Astrocyte of the spinal cord (primary cell): ENCODE results near the gene CASQ1.

ENCODE experiments used
- DNase-seq: peaks from one replicate; pipeline ENCODE4 v3.0.0; 2011; ENCODE audit warnings: low read depth, low spot score
- H3K4me3 ChIP-seq: 2 replicates; pipeline ENCODE4 v1.5.1; 2011; ENCODE audit warnings: low read depth, mild to moderate bottlenecking, low read length, moderate library complexity
- in situ Hi-C: cut with HindIII; loops from 2 replicates; pipeline ENCODE4 v1.10.0; 2017; ENCODE audit warnings: low sequenced_read_pairs
- TF ChIP-seq, protein P1 (sequence below): IDR thresholded peaks from 2 replicates; pipeline ENCODE4 v1.5.1; 2012; ENCODE audit warnings: low read depth, mild to moderate bottlenecking, low read length, inconsistent platforms

CASQ1 gene

DNA sequence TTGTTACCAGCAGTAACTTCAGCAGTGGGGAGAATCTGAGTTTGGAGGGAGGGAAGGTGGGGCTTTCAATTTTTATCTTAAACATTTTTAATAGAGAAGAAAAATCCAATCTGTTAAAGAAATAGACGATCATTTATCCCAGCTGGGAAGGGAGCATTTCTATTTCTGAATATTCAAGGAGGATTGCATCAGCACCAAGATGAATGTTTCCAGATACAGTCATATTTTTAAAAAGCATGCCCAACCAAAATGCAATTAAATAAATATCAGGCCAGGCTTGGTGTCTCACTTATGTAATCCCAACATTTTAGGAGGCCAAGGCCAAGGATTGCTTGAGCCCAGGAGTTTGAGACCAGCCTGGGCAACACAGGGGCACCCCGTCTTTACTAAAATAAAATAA is 40.7 kb upstream of the CASQ1 start:
- no peak overlapping the region for H3K4me3 ChIP-seq
- in situ Hi-C loops = no loop called here
- TF ChIP-seq, protein P1, sequence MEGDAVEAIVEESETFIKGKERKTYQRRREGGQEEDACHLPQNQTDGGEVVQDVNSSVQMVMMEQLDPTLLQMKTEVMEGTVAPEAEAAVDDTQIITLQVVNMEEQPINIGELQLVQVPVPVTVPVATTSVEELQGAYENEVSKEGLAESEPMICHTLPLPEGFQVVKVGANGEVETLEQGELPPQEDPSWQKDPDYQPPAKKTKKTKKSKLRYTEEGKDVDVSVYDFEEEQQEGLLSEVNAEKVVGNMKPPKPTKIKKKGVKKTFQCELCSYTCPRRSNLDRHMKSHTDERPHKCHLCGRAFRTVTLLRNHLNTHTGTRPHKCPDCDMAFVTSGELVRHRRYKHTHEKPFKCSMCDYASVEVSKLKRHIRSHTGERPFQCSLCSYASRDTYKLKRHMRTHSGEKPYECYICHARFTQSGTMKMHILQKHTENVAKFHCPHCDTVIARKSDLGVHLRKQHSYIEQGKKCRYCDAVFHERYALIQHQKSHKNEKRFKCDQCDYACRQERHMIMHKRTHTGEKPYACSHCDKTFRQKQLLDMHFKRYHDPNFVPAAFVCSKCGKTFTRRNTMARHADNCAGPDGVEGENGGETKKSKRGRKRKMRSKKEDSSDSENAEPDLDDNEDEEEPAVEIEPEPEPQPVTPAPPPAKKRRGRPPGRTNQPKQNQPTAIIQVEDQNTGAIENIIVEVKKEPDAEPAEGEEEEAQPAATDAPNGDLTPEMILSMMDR = no peak
- no peak for DNase-seq

DNA sequence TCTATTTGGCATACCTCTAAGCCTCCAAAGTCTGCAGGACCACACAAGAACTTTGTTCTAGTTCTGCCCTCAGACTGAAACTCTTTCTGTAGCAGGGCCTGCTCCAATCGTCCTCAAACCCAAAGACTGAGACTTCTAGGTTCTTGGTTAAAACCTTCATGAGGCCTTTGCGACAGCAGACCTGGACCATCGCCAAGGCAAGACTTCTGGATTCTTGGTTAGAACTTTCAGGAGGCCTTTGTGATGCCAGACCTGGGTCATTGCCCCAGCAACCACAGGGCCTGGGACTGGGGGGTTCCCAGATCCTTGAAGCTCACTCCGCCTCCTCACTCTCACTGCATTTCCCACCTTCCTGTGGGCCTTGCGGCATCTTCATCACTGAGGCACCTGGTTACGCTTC is 39.1 kb upstream of the CASQ1 start, which contains the start of gene ATP1A4:
ATP1A4 (plus strand) TSS at position 301 of the 400 bp plus-strand sequence. CDS start 438 bp downstream, outside the sequence.
- TF ChIP-seq, protein P1 = no peak
- in situ Hi-C loops = no loop called here
- DNase-seq = no peak
- H3K4me3 ChIP-seq = no peak within 1 kb of the TSS

DNA sequence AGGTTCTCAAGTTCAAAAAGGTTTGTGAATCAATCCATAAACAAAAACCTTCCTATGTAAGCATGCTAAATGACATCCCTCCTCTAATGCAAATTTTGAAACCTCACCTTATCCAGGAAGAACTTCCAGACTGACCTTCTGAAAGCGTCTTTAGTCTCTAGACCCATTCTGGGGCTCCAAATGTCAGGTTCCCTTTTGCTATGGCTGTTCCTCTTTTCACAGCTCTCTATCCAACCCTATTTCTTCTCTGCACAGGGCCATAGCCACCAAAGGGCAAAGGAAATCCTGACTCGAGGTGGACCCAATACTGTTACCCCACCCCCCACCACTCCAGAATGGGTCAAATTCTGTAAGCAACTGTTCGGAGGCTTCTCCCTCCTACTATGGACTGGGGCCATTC is 35.6 kb upstream of the CASQ1 start:
- H3K4me3 ChIP-seq = no peak overlapping the region
- no peak for DNase-seq
- TF ChIP-seq, protein P1 = no peak
- in situ Hi-C loops = no loop called here

GRCh38 chr1:160156361-160156760 is 34.0 kb upstream of the CASQ1 start:
- in situ Hi-C loops = no loop called here
- no peak for DNase-seq
- H3K4me3 ChIP-seq = no peak overlapping the region
- TF ChIP-seq, protein P1 = no peak

DNA sequence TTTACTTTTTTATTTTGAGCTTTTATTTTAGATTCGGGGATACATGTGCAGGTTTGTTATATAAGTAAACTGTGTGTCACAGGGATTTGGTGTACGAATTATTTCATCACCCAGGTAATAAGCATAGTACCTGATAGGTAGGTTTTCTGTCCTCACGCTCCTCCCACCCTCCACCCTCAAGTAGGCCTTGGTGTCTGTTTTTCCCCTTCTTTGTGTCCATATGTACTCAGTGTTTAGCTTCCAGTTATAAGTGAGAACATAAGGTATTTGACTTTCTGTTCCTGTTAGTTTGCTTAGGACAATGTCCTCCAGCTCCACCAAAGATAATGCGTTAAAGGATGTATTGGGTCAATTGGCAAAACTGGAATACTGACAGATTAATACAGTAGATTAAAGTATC is 33.2 kb upstream of the CASQ1 start:
- TF ChIP-seq, protein P1 = no peak
- in situ Hi-C loops = no loop called here
- DNase-seq = no peak

DNA sequence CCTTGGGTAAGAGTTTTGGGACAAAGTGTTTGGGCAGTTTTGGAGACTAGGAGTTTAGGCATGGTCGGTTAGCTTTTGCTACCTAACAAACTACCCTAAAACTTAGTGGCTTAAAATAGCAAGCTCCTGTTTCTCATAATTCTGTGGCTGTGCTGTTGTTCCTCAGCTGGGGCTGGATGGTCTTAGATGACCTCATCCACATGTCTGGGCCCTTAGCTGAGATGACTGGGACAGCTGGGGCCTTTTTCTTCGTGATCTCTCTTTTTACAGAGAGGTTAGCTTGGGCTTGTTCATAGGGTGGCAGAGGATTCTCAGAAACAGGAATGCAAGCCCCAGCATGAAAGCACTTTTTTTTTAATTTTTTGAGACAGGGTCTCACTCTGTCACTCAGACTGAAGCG is 32.3 kb upstream of the CASQ1 start:
- in situ Hi-C loops = no loop called here
- TF ChIP-seq, protein P1 = no peak
- no peak for DNase-seq
- H3K4me3 ChIP-seq = no peak overlapping the region

More for the DNA sequence above, 33.2 kb upstream of the CASQ1 start:
- H3K4me3 ChIP-seq = no peak overlapping the region

GRCh38 chr1:160158534-160158933 is 31.8 kb upstream of the CASQ1 start:
- no peak overlapping the region for H3K4me3 ChIP-seq
- TF ChIP-seq, protein P1 = no peak
- in situ Hi-C loops = no loop called here
- DNase-seq = no peak
